Suprapubic skin (tissue), 4 donors: ENCODE results near the gene SLC49A3. TPM values are rescaled to one million over a fixed set of nuclear protein-coding genes. Genes with fewer than 3 reads are reported as not detected.

ENCODE experiments used
- DNase-seq, 2 donors: peaks; one replicate each; pipeline ENCODE4 v3.0.0-alpha.2; 2019; ENCODE audit warnings: low spot score in 2 of 2
- H3K27ac ChIP-seq: fragments of 200-600 bp; sonication (generic); one replicate; pipeline ENCODE4 v1.5.1; 2019
- H3K27me3 ChIP-seq: fragments of 200-600 bp; sonication (generic); one replicate; pipeline ENCODE4 v1.5.1; 2019
- H3K36me3 ChIP-seq: fragments of 200-600 bp; sonication (generic); one replicate; pipeline ENCODE4 v1.5.1; 2019
- H3K4me1 ChIP-seq: fragments of 200-600 bp; sonication (generic); one replicate; pipeline ENCODE4 v1.5.1; 2019
- H3K4me3 ChIP-seq: fragments of 200-600 bp; sonication (generic); one replicate; pipeline ENCODE4 v1.5.1; 2019; ENCODE audit warnings: mild to moderate bottlenecking
- H3K9me3 ChIP-seq: fragments of 200-600 bp; sonication (generic); one replicate; pipeline ENCODE4 v1.5.1; 2019
- EP300 ChIP-seq: sonication (generic); formaldehyde crosslinking; IDR thresholded peaks from one replicate; pipeline ENCODE4 v1.6.1; 2017; ENCODE audit warnings: antibody characterized with exemption
- POLR2A ChIP-seq, 2 donors: fragments of 450-650 bp; IDR thresholded peaks; one replicate each; pipeline ENCODE4 v1.6.1; 2017; ENCODE audit warnings: antibody characterized with exemption in 2 of 2, mild to moderate bottlenecking in 2 of 2, moderate library complexity in 2 of 2
- POLR2AphosphoS5 ChIP-seq, 3 donors: sonication (generic); formaldehyde crosslinking; IDR thresholded peaks; one replicate each; pipeline ENCODE4 v1.6.1; 2017; ENCODE audit warnings: antibody characterized with exemption in 3 of 3
- WGBS: methylation state at CpG from one replicate; pipeline ENCODE4 v1.1.5; 2018; 5-methylcytosine and 5-hydroxymethylcytosine counted together
- total RNA-seq, 4 donors: library from RNA; depleted of rRNA; stranded (reverse); fragments of >200 nt; gene quantifications; one replicate each; pipeline ENCODE4 v1.1.0, GENCODE V29; 2016
- TF ChIP-seq, protein P1 (sequence below), 2 donors: fragments of 200-600 bp in 1 of 2; fragments of 450-650 bp in 1 of 2; sonication (generic) in 1 of 2; IDR thresholded peaks; one replicate each; pipeline ENCODE4 v1.5.1; 2016 to 2019; ENCODE audit warnings: antibody characterized with exemption in 2 of 2, mild to moderate bottlenecking in 1 of 2, moderate library complexity in 1 of 2

The SLC49A3 gene
- total RNA-seq, 4 donors from 2014 or later = 8.9 to 21.1 (median 17.4) TPM

- no peaks in the 10 kb centered on the region for H3K36me3 ChIP-seq
- TF ChIP-seq, protein P1, sequence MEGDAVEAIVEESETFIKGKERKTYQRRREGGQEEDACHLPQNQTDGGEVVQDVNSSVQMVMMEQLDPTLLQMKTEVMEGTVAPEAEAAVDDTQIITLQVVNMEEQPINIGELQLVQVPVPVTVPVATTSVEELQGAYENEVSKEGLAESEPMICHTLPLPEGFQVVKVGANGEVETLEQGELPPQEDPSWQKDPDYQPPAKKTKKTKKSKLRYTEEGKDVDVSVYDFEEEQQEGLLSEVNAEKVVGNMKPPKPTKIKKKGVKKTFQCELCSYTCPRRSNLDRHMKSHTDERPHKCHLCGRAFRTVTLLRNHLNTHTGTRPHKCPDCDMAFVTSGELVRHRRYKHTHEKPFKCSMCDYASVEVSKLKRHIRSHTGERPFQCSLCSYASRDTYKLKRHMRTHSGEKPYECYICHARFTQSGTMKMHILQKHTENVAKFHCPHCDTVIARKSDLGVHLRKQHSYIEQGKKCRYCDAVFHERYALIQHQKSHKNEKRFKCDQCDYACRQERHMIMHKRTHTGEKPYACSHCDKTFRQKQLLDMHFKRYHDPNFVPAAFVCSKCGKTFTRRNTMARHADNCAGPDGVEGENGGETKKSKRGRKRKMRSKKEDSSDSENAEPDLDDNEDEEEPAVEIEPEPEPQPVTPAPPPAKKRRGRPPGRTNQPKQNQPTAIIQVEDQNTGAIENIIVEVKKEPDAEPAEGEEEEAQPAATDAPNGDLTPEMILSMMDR (IDR thresholded peaks at IDR 0.05) = no peak
- TF ChIP-seq POLR2AphosphoS5 (IDR thresholded peaks at IDR 0.05) (no peak), EP300 (no peak), POLR2A (IDR thresholded peaks at IDR 0.05) (no peak)
- no peak overlapping the region for H3K27ac ChIP-seq
- H3K9me3 ChIP-seq = no peaks in the 10 kb centered on the region
- WGBS = 91% methylated on average over 10 of the region's 18 CpGs
- no peak overlapping the region for H3K4me3 ChIP-seq
- peaks cover 23% of the 10 kb centered on the region for H3K4me1 ChIP-seq
- no peaks in the 10 kb centered on the region for H3K27me3 ChIP-seq
- no peak for DNase-seq
These were observed 25.1 kb upstream of the SLC49A3 start for GRCh38 chr4:714087-714486.

DNA sequence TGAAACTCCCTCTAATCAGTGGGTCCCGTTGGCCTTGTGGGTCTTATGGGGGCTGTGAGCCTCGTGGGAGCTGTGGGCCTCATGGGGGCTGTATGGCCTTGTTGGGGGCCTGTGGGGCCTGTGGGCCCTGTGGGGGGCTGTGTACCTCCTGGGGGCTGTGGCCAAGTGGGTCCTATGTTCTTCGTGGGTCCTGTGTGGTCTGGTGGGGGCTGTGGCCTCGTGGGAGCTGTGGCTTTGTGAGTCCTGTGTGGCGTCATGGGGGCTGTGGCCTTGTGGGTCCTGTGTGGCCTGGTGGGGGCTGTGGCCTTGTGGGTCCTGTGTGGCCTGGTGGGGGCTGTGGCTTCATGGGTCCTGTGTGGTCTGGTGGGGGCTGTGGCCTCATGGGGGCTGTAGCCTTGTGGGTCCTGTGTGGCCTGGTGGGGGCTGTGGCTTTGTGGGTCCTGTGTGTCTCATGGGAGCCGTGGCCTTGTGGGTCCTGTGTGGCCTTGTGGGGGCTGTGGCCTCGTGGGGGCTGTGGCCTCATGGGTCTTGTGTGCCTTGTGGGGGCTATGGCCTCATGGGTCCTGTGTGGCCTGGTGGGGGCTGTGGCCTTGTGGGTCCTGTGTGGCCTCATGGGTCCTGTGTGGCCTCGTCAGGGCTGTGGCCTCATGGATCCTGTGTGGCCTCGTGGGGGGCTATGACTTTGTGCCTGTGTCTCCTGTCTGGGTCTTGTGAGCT lies 24.1 kb upstream of the SLC49A3 start:
- DNase-seq = no peak
- Histone ChIP-seq H3K27ac (no peak overlapping the region), H3K9me3 (no peaks in the 10 kb centered on the region), H3K27me3 (no peaks in the 10 kb centered on the region), H3K36me3 (no peaks in the 10 kb centered on the region), H3K4me1 (peaks cover 29% of the 10 kb centered on the region), H3K4me3 (no peak overlapping the region)
- 80% methylated on average over 3 of the region's 9 CpGs for WGBS
- TF ChIP-seq POLR2A (IDR thresholded peaks at IDR 0.05) (no peak), EP300 (no peak), POLR2AphosphoS5 (IDR thresholded peaks at IDR 0.05) (no peak)
- TF ChIP-seq, protein P1 (IDR thresholded peaks at IDR 0.05) = no peak

DNA sequence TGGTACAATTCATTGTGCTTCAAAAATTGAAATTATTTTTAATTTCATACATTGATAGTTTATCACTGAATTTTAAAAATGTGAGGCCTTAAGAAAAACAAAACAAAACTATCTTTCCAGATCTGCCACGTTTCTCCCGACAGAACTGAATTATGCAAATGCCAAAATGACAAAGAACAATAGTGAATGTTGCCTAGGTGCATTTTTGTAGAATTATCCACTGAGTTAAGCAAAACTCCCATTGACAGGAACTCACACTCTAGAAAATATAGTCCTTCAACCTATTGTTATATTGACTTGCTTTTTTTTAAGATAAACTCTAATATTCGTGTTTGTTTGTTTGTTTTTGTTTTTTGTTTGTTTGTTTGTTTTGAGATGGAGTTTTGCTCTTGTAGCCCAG lies 23.1 kb upstream of the SLC49A3 start:
- 62% methylated on average over 3 of the region's 3 CpGs for WGBS
- Histone ChIP-seq H3K36me3 (no peaks in the 10 kb centered on the region), H3K4me1 (peaks cover 39% of the 10 kb centered on the region), H3K27me3 (no peaks in the 10 kb centered on the region), H3K27ac (no peak overlapping the region), H3K4me3 (no peak overlapping the region), H3K9me3 (no peaks in the 10 kb centered on the region)
- no peak for DNase-seq
- no peak for TF ChIP-seq EP300
- TF ChIP-seq, protein P1 (IDR thresholded peaks at IDR 0.05) = no peak
- TF ChIP-seq POLR2A (IDR thresholded peaks at IDR 0.05) = no peak
- TF ChIP-seq POLR2AphosphoS5 (IDR thresholded peaks at IDR 0.05) = no peak

- H3K4me3 ChIP-seq = no peak overlapping the region
- no peaks in the 10 kb centered on the region for H3K36me3 ChIP-seq
- DNase-seq = peak in 1 of 2 donors; percentile 77
- no peak overlapping the region for H3K27ac ChIP-seq
- H3K4me1 ChIP-seq = peaks cover 46% of the 10 kb centered on the region
- H3K9me3 ChIP-seq = no peaks in the 10 kb centered on the region
- WGBS = 80% methylated on average over 13 of the region's 13 CpGs
- TF ChIP-seq, protein P1 (IDR thresholded peaks at IDR 0.05) = no peak
- no peak for TF ChIP-seq POLR2A (IDR thresholded peaks at IDR 0.05)
- no peaks in the 10 kb centered on the region for H3K27me3 ChIP-seq
These were observed 22.0 kb upstream of the SLC49A3 start for GRCh38 chr4:710916-711315.

GRCh38 chr4:710116-710515 lies 21.2 kb upstream of the SLC49A3 start:
- H3K4me3 ChIP-seq = no peak overlapping the region
- TF ChIP-seq, protein P1 (IDR thresholded peaks at IDR 0.05) = no peak
- TF ChIP-seq POLR2AphosphoS5 (IDR thresholded peaks at IDR 0.05) (no peak), POLR2A (IDR thresholded peaks at IDR 0.05) (no peak), EP300 (no peak)
- H3K27ac ChIP-seq = no peak overlapping the region
- no peaks in the 10 kb centered on the region for H3K9me3 ChIP-seq
- 65% methylated on average over 9 of the region's 9 CpGs for WGBS
- H3K36me3 ChIP-seq = no peaks in the 10 kb centered on the region
- no peaks in the 10 kb centered on the region for H3K27me3 ChIP-seq
- H3K4me1 ChIP-seq = peaks cover 48% of the 10 kb centered on the region
- DNase-seq = no peak
